HG03521 (cell line): ENCODE results near the gene DENND4C.
"Not testable (repeated sequence)": the region's sequence is repeated elsewhere in the genome, so short reads cannot be mapped to it uniquely, and the experiment has no call there.

Source experiments
- ATAC-seq: cut with Tn5 transposase; IDR thresholded peaks from one replicate; pipeline ENCODE4 v1.9.1; 2021; ENCODE audit warnings: mild to moderate bottlenecking, moderate library complexity; ENCODE audit not compliant: unreplicated experiment

DENND4C gene

GRCh38 chr9:19265602-19266001 is 35.1 kb downstream of the DENND4C start:
- not testable (repeated sequence) for ATAC-seq

GRCh38 chr9:19266778-19267384 is 36.4 kb downstream of the DENND4C start:
- ATAC-seq: not testable (repeated sequence)

GRCh38 chr9:19269582-19269981 is 39.1 kb downstream of the DENND4C start:
- no peak for ATAC-seq

DNA sequence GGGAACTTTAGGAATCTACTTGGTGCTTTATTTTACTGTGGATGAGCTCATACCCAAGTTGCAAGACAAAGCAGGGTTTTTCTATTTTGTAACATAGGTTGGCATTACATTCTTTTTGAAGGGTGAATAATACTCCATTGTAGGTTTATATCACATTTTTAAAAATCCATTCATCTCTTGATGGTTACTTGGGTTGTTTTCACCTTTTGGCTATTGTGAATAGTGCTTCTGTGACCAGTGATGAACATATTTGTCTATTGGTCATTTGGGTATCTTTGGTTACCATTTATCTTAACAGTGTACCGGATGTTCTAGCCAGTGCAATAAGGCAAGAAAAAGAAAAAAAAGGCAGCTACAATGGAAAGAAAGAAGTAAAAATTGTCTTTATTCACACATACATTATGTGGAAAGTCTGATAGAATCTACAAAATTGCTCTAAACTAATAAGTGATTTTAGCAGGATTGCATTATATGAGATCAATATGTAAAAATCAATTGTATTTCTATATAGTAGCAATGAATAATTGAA is 40.0 kb downstream of the DENND4C start:
- ATAC-seq: no peak

DNA sequence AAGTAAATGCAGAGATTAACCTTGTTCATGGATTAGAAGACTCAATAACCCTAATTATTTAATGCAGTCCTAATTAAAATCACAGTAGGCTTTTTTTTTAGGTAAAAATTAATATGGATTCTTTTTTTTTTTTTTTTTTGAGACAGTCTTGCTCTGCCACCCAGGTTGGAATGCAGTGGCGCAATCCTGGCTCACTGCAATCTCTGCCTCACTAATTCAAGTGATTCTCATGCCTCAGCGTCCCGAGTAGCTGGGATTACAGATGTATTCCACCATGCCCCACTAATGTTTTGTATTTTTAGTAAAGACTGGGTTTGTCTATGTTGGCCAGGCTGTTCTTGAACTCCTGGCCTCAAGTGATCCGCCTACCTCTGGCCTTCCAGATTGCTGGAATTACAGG is 40.6 kb downstream of the DENND4C start:
- no peak for ATAC-seq

- ATAC-seq: no peak
Observed at GRCh38 chr9:19281801-19282200, 51.3 kb downstream of the DENND4C start.

- ATAC-seq: no peak
Observed at GRCh38 chr9:19283072-19283710, 52.7 kb downstream of the DENND4C start.

DNA sequence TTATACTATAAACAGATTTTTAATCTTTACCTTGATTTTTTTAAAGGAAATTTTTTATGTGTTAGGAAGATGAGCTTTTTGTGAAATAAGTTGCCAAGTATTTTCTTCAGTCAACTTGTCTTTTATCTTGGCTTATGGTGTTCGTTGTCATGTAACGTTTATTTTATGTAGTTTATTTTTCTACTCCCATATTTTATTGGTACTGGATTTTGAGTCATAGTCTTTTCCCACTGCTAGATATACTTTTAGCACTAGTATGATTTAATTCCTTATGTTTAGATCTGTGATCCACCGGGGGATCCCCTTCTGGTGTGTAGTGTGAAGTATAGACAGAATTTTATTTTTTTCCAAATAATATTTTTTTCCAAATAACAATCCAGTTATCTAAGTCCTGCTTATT is 54.2 kb downstream of the DENND4C start:
- no peak for ATAC-seq

DNA sequence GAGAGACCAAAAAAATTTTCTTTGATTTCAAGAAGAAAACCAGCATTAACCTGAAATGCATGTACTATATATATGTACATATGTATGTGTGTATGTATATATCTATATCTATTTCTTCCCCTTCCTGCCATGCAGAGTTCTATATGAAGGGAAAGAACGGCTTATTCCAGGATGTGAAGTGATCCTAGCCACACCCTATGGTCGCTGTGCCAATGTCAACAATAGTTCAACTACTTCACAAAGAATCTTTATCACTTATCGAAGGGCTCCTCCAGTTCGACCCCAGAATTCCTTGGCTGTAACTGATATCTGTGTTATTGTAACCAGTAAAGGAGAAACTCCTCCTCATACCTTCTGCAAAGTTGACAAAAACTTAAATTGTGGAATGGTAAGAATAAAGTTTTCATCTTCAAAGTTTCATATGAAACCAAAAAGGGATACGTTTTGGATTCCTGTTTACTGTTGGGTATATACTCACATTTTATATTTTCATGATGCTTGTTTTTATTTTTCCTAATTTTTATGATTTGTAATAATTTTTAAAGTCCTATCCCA is 56.2 kb downstream of the DENND4C start:
- ATAC-seq: no peak

GRCh38 chr9:19288081-19288480 is 57.6 kb downstream of the DENND4C start:
- ATAC-seq: no peak

DNA sequence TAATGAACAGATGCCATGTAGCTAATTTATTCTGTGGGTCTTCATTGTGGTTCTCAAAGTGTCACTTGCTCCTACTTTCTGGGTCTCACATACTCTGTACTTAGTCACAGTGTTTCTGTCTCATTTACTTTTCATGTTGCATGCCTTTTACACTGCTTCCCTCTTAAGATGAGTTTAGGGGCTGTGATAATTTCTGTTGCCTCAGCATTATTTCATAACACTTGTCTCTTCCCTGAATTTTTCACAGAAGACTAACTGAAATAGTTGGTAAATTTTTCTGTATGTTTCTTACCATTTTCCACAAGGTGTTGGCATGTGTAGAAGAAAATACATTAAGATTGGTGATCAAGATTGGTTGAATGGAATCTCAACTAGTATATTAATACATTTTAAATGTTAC is 59.6 kb downstream of the DENND4C start:
- ATAC-seq: no peak

GRCh38 chr9:19294219-19294618 is 63.7 kb downstream of the DENND4C start:
- no peak for ATAC-seq

- no peak for ATAC-seq
Observed at GRCh38 chr9:19298436-19299000, 68.0 kb downstream of the DENND4C start.

- no peak for ATAC-seq
Observed at GRCh38 chr9:19303216-19303615, 72.7 kb downstream of the DENND4C start.

GRCh38 chr9:19306568-19306967 is 76.1 kb downstream of the DENND4C start:
- no peak for ATAC-seq

DNA sequence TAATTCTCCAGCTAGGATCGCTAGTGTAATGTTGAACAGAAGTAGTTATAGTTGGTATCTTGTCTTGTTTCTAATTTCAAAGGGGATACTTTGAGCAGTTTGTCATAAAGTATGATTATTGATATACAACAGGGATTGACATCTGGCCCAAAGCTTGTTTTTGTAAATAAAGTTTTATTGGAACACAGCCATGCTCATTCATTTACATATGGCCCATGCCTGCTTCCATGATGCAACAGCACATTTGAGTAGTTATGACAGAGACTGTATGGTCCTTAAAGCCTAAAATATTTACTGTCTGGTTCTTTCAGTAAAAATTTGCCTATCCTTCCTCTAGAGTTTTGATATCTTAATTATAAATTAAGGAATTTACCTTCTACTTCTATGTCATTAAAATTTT is 79.8 kb downstream of the DENND4C start:
- ATAC-seq: no peak

- no peak for ATAC-seq
Observed at GRCh38 chr9:19313573-19313972, 83.1 kb downstream of the DENND4C start.

DNA sequence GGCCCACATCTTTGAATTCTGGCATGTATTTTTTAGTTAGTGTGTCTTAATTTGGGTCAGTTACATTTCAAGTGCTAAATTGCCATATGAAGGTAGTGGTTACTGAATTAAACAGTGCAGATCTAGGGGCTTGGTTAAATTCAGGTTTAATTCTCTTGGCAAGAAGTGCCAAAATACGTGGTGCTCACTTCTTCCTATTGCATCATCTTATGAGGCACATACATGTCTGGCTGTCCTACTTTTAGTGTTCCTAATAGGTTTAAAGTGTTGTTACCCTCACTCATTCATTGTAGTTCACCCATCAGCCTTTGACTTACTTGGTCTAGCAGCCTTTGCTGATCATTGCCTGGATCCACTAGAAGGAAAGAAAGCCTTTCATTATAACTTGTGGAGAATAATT is 90.0 kb downstream of the DENND4C start:
- no peak for ATAC-seq

DNA sequence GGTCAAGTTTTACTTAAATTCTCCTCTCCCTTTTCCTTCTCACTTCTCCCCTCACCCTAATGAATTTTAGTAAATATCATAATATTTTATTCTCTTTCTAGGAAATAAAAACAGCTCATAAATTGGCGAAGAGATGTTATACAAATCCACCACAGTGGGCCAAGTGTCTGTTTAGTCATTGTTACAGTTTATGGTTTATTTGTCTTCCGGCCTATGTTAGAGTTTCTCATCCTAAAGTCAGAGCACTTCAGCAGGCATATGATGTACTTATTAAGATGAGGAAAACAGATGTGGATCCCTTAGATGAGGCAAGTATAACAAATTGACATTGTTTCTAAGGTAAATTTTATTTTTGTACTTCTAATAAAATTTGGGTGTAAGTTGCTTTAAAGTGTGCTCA is 101.4 kb downstream of the DENND4C start:
- ATAC-seq: no peak

DNA sequence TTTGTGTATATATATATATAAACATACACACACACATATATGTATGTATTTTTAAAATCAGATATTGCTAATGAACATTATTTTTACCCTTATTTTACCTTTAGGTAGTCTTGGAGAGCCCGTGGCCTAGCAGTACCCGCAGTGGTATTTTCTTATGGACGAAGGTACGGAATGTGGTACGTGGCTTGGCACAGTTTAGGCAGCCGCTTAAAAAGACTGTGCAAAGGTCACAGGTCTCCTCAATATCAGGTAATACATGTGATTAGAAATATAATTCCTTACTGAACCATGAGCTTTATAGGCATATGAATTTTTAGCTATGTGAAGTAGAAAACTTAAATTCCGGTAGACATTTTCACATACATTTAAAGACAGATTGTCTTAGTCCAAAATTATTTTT is 105.7 kb downstream of the DENND4C start:
- no peak for ATAC-seq

GRCh38 chr9:19342947-19343346 is 112.5 kb downstream of the DENND4C start:
- no peak for ATAC-seq

DNA sequence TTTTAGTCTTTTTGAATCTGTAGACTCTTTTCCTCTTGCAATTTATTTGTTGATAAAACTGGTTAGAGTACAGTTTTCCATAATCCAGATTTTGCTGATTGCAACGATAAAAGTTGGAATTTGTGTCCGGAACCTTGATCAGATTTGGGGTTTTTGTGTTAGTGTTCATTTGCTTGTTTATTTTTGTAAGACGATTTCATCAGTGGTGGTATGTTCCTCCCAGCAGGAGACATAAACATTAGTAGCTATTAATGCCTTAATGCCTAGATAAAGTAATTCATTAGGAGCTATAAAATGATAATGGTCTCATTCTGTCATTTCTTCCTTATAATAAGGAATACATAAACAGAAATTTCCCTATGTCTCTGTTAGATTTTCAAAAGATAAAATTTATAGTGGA is 128.2 kb downstream of the DENND4C start:
- ATAC-seq: no peak
